ENCODE measurements around the gene UBXN11.
"Not testable (repeated sequence)": the region's sequence is repeated elsewhere in the genome, so short reads cannot be mapped to it uniquely, and the experiment has no call there.

The UBXN11 gene

GRCh38 chr1:26336477-26337205, 30.2 kb upstream of the UBXN11 start:
- peak in 3 of 4 experiments; percentile 31 to 68 (median 66) for DNase-seq

- peak in 1 of 4 experiments; percentile 42 for DNase-seq
Observed at GRCh38 chr1:26335774-26336476, 29.5 kb upstream of the UBXN11 start.

- not testable (repeated sequence) for DNase-seq
Observed at GRCh38 chr1:26333312-26333711, 26.9 kb upstream of the UBXN11 start.

GRCh38 chr1:26330276-26330675, 23.8 kb upstream of the UBXN11 start:
- no peak for DNase-seq

- not testable (repeated sequence) for DNase-seq
Observed at GRCh38 chr1:26329380-26329779, 22.9 kb upstream of the UBXN11 start.

GRCh38 chr1:26328597-26328996, 22.2 kb upstream of the UBXN11 start:
- no peak for DNase-seq

- DNase-seq = no peak
Observed at GRCh38 chr1:26327956-26328362, 21.5 kb upstream of the UBXN11 start.

- DNase-seq = peak in 1 of 4 experiments; percentile 1
Observed at GRCh38 chr1:26324550-26324949, 18.1 kb upstream of the UBXN11 start.

- peak in 1 of 4 experiments; percentile 1 for DNase-seq
Observed at GRCh38 chr1:26323382-26323781, 16.9 kb upstream of the UBXN11 start.

GRCh38 chr1:26322042-26322331, 15.6 kb upstream of the UBXN11 start:
- DNase-seq = peak in 1 of 4 experiments; percentile 1

GRCh38 chr1:26321315-26322041, 15.0 kb upstream of the UBXN11 start:
- DNase-seq = peak; percentile 90 to 96 (median 93)

GRCh38 chr1:26320896-26321295, 14.5 kb upstream of the UBXN11 start:
- peak in 1 of 4 experiments; percentile 22 for DNase-seq

- DNase-seq = peak; percentile 84 to 96 (median 92)
Observed at GRCh38 chr1:26318338-26319064, 12.1 kb upstream of the UBXN11 start.

GRCh38 chr1:26317612-26318337, 11.3 kb upstream of the UBXN11 start, which contains the start of gene CD52:
TSS of gene CD52 (plus strand) at chr1:26317958. CDS start at chr1:26318018, 60 bp downstream.
- peak; percentile 53 to 79 (median 69) for DNase-seq

- DNase-seq = peak; percentile 25 to 61 (median 54)
Observed at GRCh38 chr1:26317146-26317545, 10.7 kb upstream of the UBXN11 start.

- peak in 1 of 4 experiments; percentile 1 for DNase-seq
Observed at GRCh38 chr1:26315874-26316850, 9.7 kb upstream of the UBXN11 start.

- peak in 3 of 4 experiments; percentile 49 to 60 (median 51) for DNase-seq
Observed at GRCh38 chr1:26314501-26314900, 8.1 kb upstream of the UBXN11 start.

GRCh38 chr1:26307966-26308899, 1.8 kb upstream of the UBXN11 start:
- DNase-seq = peak; percentile 30 to 64 (median 56)

- no peak for DNase-seq
Observed at GRCh38 chr1:26307363-26307781, 936 bp upstream of the UBXN11 start.
